Glutamatergic neuron (in vitro differentiated cells): Measurements from ENCODE around the gene THSD4. TPM values are rescaled to one million over a fixed set of nuclear protein-coding genes. Genes with fewer than 3 reads are reported as not detected.

Experiments
- DNase-seq: peaks from one replicate; pipeline ENCODE4 v3.0.0; 2022
- H3K27ac Mint-ChIP-seq: one replicate; pipeline ENCODE4 v1.8.0; 2020; ENCODE audit warnings: mild to moderate bottlenecking, mixed read lengths, inconsistent platforms; ENCODE audit not compliant: unreplicated experiment
- H3K27me3 Mint-ChIP-seq: one replicate; pipeline ENCODE4 v1.8.0; 2020; ENCODE audit warnings: mild to moderate bottlenecking, moderate library complexity, mixed read lengths, inconsistent platforms; ENCODE audit not compliant: unreplicated experiment
- H3K36me3 Mint-ChIP-seq: one replicate; pipeline ENCODE4 v1.8.0; 2020; ENCODE audit warnings: mild to moderate bottlenecking, mixed read lengths, inconsistent platforms; ENCODE audit not compliant: unreplicated experiment
- H3K4me1 Mint-ChIP-seq: one replicate; pipeline ENCODE4 v1.8.0; 2020; ENCODE audit warnings: mild to moderate bottlenecking, low read depth, mixed read lengths, inconsistent platforms; ENCODE audit not compliant: unreplicated experiment
- H3K4me3 Mint-ChIP-seq: one replicate; pipeline ENCODE4 v1.8.0; 2020; ENCODE audit warnings: mild to moderate bottlenecking, mixed read lengths, inconsistent platforms; ENCODE audit not compliant: unreplicated experiment
- H3K9me3 Mint-ChIP-seq: one replicate; pipeline ENCODE4 v1.8.0; 2020; ENCODE audit warnings: mild to moderate bottlenecking, moderate library complexity, mixed read lengths, inconsistent platforms; ENCODE audit not compliant: unreplicated experiment
- total RNA-seq: library from RNA; stranded (reverse); fragmentation: NEBNext Ultra II Directional; extraction: Animal tissue kit (Norgen Biotek cat#: 25700); gene quantifications from one replicate; pipeline ENCODE4 v1.2.1, GENCODE V29; 2021; ENCODE audit not compliant: unreplicated experiment
- TF ChIP-seq, protein P1 (sequence below): fragments of 200-600 bp; sonication (generic); IDR thresholded peaks from one replicate; pipeline ENCODE4 v1.5.0; 2021; ENCODE audit not compliant: partially characterized antibody, unreplicated experiment

The THSD4 gene
- total RNA-seq, 1 donor from 2014 or later: 12.3 TPM

DNA sequence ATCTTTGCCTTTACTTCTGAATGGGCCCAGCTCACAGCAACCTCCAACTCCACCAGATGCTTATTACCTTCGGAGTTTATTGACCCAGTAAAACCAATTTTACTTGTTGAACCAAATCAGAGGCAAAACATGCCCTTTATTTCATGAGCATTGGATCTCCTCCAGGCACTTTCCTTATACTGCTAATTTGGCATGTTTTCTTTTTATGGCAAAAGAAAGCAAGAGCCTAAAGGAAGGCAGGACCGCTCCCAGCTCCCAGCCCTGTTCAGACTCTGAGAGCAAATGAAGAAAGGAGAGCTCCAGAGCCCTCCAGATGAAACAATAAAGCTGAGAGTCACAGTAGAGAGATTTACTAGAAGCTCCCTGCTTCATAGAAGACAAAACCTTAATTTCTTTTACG is 613.6 kb downstream of the THSD4 start:
- no peak for DNase-seq
- Mint-ChIP-seq H3K36me3 (no peaks in the 10 kb centered on the region), H3K4me1 (peaks cover 2% of the 10 kb centered on the region), H3K27ac (no peak overlapping the region), H3K4me3 (no peak overlapping the region), H3K9me3 (peaks cover 3% of the 10 kb centered on the region), H3K27me3 (peaks cover 2% of the 10 kb centered on the region)
- TF ChIP-seq, protein P1, sequence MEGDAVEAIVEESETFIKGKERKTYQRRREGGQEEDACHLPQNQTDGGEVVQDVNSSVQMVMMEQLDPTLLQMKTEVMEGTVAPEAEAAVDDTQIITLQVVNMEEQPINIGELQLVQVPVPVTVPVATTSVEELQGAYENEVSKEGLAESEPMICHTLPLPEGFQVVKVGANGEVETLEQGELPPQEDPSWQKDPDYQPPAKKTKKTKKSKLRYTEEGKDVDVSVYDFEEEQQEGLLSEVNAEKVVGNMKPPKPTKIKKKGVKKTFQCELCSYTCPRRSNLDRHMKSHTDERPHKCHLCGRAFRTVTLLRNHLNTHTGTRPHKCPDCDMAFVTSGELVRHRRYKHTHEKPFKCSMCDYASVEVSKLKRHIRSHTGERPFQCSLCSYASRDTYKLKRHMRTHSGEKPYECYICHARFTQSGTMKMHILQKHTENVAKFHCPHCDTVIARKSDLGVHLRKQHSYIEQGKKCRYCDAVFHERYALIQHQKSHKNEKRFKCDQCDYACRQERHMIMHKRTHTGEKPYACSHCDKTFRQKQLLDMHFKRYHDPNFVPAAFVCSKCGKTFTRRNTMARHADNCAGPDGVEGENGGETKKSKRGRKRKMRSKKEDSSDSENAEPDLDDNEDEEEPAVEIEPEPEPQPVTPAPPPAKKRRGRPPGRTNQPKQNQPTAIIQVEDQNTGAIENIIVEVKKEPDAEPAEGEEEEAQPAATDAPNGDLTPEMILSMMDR: no peak

DNA sequence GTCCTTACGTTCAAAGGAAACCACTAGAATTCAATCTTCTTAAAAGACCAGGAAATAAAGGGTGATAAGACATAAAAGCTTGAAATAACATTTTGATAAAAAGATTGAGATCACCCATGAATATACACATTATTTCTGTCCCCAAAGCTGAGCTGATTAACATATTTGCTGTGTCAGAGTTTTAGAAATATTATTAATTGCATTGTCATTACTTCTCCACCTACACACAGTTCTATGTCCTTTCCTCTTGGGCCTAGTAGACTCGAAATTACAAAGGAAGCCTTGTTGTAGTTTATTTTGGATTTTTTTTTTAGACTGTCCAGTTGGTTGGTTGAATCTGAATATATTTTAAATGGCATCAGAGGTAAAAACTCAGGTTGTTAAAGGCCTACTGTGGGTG is 614.0 kb downstream of the THSD4 start:
- H3K4me3 Mint-ChIP-seq: no peak overlapping the region
- H3K36me3 Mint-ChIP-seq: no peaks in the 10 kb centered on the region
- peaks cover 2% of the 10 kb centered on the region for H3K4me1 Mint-ChIP-seq
- DNase-seq: no peak
- no peak overlapping the region for H3K27ac Mint-ChIP-seq
- H3K9me3 Mint-ChIP-seq: peaks cover 3% of the 10 kb centered on the region
- TF ChIP-seq, protein P1: no peak
- peaks cover 2% of the 10 kb centered on the region for H3K27me3 Mint-ChIP-seq

DNA sequence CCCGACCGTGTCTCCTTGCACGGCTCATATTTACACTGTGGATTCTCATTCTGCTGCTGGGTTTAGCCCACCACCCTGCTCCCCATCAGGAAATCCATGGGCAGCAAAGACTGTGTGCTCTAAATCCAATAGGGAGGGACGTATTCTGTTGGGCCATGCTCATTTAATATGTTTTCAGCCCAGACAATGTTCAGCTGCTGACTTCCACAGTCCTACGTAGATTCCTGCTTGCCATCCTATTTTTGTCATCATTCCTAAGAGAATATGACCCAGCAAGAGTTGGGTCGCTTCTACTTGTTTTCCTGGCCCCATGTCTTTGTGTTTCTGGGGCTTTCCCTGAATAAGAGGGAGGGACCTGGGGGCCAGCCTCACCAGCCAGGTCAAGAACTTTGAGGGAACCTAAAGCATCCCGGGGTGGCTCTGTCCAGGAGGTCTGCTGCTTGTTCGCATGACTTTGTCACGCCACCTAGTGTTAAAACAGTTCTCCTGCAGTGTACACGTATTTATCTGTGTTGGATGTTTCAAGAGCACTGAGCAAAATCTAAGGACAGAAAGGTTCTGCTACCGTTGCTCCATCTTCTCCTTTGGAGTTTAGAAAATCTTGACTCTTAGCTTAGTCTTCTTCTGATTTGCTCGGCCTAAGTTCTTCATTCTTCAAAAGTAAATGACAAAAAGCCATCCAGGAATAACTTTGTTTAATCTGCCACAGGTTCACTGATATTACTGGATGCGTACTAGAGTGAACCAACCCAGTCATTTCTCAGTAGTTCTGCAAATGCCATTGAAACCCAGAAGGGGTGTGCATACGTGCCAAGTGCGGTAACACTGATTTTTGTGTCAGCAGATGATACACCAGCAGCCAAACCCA is 615.2 kb downstream of the THSD4 start:
- Mint-ChIP-seq H3K9me3 (peaks cover 3% of the 10 kb centered on the region), H3K27me3 (peaks cover 2% of the 10 kb centered on the region), H3K27ac (no peak overlapping the region), H3K36me3 (no peaks in the 10 kb centered on the region), H3K4me1 (peaks cover 2% of the 10 kb centered on the region), H3K4me3 (no peak overlapping the region)
- DNase-seq: peak; percentile 35
- TF ChIP-seq, protein P1: peak; percentile 76

DNA sequence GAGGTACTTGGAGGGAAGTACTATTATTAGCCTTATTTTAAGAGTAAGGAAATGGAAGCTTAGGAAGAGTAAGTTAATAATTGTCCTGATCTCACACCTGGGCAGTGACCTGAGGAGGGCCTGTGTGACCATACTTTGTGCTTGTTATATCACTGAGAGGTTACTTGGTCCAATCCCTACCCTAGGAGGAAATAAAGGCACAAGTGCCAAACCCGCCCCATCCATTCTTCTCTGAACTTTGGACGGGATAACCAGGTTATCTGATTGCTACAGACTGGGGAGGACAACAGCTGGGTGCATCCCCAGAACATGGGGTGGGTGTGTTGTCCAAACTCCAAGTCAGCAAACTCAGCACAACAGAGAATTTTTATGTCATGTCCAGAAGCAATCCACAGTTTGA is 617.4 kb downstream of the THSD4 start:
- H3K36me3 Mint-ChIP-seq: no peaks in the 10 kb centered on the region
- DNase-seq: no peak
- H3K4me3 Mint-ChIP-seq: no peak overlapping the region
- peaks cover 7% of the 10 kb centered on the region for H3K27me3 Mint-ChIP-seq
- no peak overlapping the region for H3K27ac Mint-ChIP-seq
- H3K9me3 Mint-ChIP-seq: peaks cover 8% of the 10 kb centered on the region
- TF ChIP-seq, protein P1: no peak
- peaks cover 2% of the 10 kb centered on the region for H3K4me1 Mint-ChIP-seq

DNA sequence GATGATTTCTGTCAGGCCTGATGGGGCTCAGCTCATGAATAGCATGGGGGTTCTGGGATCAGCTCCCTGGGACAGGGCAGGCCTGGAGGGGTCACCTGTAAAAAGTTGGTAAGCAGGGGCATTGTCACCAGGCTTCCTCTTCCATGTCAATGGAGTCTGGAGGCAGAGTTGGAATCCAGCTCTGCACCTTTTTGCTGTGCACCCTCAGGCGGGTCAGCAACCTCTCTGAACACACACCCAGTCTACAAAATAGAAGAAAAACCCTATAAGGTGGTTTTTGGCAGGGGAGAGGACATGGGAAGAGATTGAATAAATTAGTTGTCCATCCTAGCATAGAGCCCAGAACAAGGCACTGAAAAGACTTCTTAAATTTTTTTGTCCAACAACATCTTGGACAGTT is 617.9 kb downstream of the THSD4 start:
- no peaks in the 10 kb centered on the region for H3K36me3 Mint-ChIP-seq
- TF ChIP-seq, protein P1: no peak
- peaks cover 13% of the 10 kb centered on the region for H3K9me3 Mint-ChIP-seq
- no peak overlapping the region for H3K27ac Mint-ChIP-seq
- no peak for DNase-seq
- no peak overlapping the region for H3K4me3 Mint-ChIP-seq
- peaks cover 2% of the 10 kb centered on the region for H3K4me1 Mint-ChIP-seq
- peaks cover 7% of the 10 kb centered on the region for H3K27me3 Mint-ChIP-seq
